Adipose tissue (tissue), 3 donors: ENCODE data around the gene PLPP6. TPM values are rescaled to one million over a fixed set of nuclear protein-coding genes. Genes with fewer than 3 reads are reported as not detected.

Experiments used
- polyA plus RNA-seq, 3 donors: library from polyadenylated mRNA; stranded (reverse); fragments of 200-250 nt; gene quantifications; one replicate each; pipeline ENCODE4 v1.2.3, GENCODE V29; 2013
- donor health status: healthy with polysubstance abuse.
- donor health status: Bipolar disorder and iron deficiency.
- donor health status: healthy.

The PLPP6 gene
- polyA plus RNA-seq, 3 donors, result 1.7 to 12.0 (median 4.8) TPM

Other genes starting within 250 kb of the PLPP6 start
- gene SLC1A1, start 171.8 kb upstream of the PLPP6 start, polyA plus RNA-seq, result 1 to 10 TPM in 2 of 3 donors, under 1 TPM in 1; 0.81 to 2.6 (median 1.2) TPM
- gene SPATA6L, start 4.2 kb downstream of the PLPP6 start, polyA plus RNA-seq, result 1 to 10 TPM; 1.1 to 2.7 (median 1.2) TPM
- gene CDC37L1, start 17.3 kb downstream of the PLPP6 start, polyA plus RNA-seq, result 10 to 100 TPM; 12.1 to 18.5 (median 16.5) TPM
- 10 to 100 TPM; 18.0 to 56.5 (median 49.0) TPM for gene AK3, start 78.9 kb downstream of the PLPP6 start, polyA plus RNA-seq
- 10 to 100 TPM; 29.8 to 37.6 (median 36.5) TPM for gene RCL1, start 130.7 kb downstream of the PLPP6 start, polyA plus RNA-seq